GM21825 (cell line): Measurements from ENCODE around the gene MAP7D3.
"Not testable (repeated sequence)": the region's sequence is repeated elsewhere in the genome, so short reads cannot be mapped to it uniquely, and the experiment has no call there.

Source experiments
- ATAC-seq: cut with Tn5 transposase; IDR thresholded peaks from one replicate; pipeline ENCODE4 v1.9.1; 2021; ENCODE audit warnings: mild to moderate bottlenecking, moderate library complexity; ENCODE audit not compliant: unreplicated experiment

Gene MAP7D3

GRCh38 chrX:136183917-136184316, 67.3 kb downstream of the MAP7D3 start:
- ATAC-seq: no peak

DNA sequence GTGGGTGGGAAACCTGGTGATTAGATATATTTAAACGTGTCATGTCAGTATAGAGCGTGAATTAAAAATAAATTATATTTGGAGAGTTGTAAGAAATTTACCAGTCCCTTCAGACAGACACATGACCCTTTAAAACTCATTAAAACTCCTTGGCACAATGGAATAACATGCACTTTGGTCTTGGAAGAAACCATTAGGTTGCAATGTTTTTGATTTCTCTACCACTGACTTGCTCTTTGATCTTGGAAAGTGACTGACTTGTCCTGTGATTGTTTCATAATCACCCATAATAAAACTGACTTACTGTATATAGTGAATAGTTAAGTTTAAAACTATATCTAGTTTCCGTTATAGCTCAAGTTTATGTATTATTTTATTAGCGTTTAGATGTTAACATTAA, 68.0 kb downstream of the MAP7D3 start:
- ATAC-seq: no peak

GRCh38 chrX:136182414-136182813, 68.8 kb downstream of the MAP7D3 start:
- no peak for ATAC-seq

DNA sequence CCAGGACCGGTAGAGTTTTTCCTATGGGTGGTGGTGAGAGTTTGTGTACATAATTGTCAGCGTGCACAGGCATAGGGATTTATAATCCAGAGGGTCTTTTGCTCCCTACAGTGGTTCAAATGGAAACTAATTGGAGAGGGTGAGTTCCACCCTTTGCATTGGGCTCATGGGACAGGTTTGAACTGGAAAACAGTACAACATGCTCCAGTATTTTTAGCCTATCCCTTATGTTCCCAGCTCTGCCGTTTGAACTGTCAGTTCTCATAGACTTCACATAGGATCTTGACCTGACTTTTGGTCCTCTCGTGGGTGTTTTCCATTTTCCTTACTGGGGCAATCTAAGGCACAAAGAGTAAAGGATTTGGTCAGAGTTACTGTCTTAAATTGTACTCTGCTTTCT, 72.1 kb downstream of the MAP7D3 start:
- no peak for ATAC-seq

- ATAC-seq: no peak
Measured at GRCh38 chrX:136176399-136176825, 74.8 kb downstream of the MAP7D3 start.

DNA sequence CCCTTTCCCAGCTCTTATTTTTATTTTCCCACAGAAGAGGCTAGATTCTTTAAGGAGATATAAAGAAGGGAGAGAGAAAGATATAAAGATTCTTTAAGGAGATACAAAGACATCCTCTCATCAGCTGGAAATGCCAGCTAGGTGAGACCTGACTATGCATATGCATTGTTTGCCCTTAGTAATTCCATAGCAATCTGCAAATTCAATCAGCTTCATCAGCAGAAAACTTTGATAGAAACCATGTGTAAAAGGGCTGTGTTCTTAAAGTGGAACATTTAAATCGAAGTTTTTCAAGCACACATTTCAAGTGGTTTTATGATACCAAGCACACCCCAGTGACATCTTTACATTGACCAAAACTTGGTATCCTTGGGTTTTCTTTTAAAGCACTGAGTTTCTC, 79.8 kb downstream of the MAP7D3 start:
- no peak for ATAC-seq

- ATAC-seq: no peak
Measured at GRCh38 chrX:136170139-136170800, 80.9 kb downstream of the MAP7D3 start.

- no peak for ATAC-seq
Measured at GRCh38 chrX:136168929-136169735, 82.1 kb downstream of the MAP7D3 start.

- ATAC-seq: not testable (repeated sequence)
Measured at GRCh38 chrX:136167989-136168388, 83.2 kb downstream of the MAP7D3 start.

- ATAC-seq: no peak
Measured at GRCh38 chrX:136166221-136166855, 84.9 kb downstream of the MAP7D3 start.

DNA sequence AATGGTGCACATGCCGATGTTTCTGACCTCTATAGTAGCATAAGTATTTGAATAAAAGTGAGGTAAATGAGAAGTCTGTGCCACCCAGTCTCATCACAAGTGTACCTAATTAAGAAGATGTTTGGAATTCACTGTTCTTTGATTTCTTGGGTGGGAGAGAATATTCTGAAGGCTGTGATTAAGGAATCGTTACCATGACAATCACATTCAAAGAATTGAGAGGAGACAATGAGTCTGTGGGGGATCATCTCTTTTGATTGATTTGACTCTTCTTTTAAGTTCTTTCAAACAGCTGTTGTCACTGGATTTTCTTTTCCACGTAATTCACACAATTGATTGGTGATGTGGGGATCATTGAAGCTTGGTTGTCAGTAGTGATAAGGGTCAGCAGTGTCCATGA, 85.8 kb downstream of the MAP7D3 start:
- no peak for ATAC-seq

- no peak for ATAC-seq
Measured at GRCh38 chrX:136163689-136164088, 87.5 kb downstream of the MAP7D3 start.
